HG02852 (cell line): ENCODE results near the gene MAGI3.

ENCODE experiments used
- ATAC-seq: cut with Tn5 transposase; IDR thresholded peaks from one replicate; pipeline ENCODE4 v1.9.1; 2021; ENCODE audit warnings: mild to moderate bottlenecking, moderate library complexity; ENCODE audit not compliant: unreplicated experiment

MAGI3 gene

GRCh38 chr1:113641396-113641795 lies 251.1 kb downstream of the MAGI3 start:
- no peak for ATAC-seq

GRCh38 chr1:113647164-113647563 lies 256.8 kb downstream of the MAGI3 start:
- no peak for ATAC-seq

- ATAC-seq: no peak
Measured at GRCh38 chr1:113648478-113648877, 258.2 kb downstream of the MAGI3 start.

- ATAC-seq: no peak
Measured at GRCh38 chr1:113652771-113653170, 262.5 kb downstream of the MAGI3 start.

- ATAC-seq: no peak
Measured at GRCh38 chr1:113653741-113654140, 263.4 kb downstream of the MAGI3 start.

GRCh38 chr1:113654883-113655282 lies 264.6 kb downstream of the MAGI3 start:
- ATAC-seq: no peak

- no peak for ATAC-seq
Measured at GRCh38 chr1:113657126-113657525, 266.8 kb downstream of the MAGI3 start.

- no peak for ATAC-seq
Measured at GRCh38 chr1:113657556-113658063, 267.3 kb downstream of the MAGI3 start.

- no peak for ATAC-seq
Measured at GRCh38 chr1:113659035-113659434, 268.7 kb downstream of the MAGI3 start.

- ATAC-seq: no peak
Measured at GRCh38 chr1:113659556-113659955, 269.2 kb downstream of the MAGI3 start.

- ATAC-seq: no peak
Measured at GRCh38 chr1:113660088-113660487, 269.8 kb downstream of the MAGI3 start.

- ATAC-seq: no peak
Measured at GRCh38 chr1:113662101-113662500, 271.8 kb downstream of the MAGI3 start.

- ATAC-seq: no peak
Measured at GRCh38 chr1:113663165-113663951, 273.0 kb downstream of the MAGI3 start.

- no peak for ATAC-seq
Measured at GRCh38 chr1:113665071-113665470, 274.8 kb downstream of the MAGI3 start.

- ATAC-seq: no peak
Measured at GRCh38 chr1:113666126-113666525, 275.8 kb downstream of the MAGI3 start.

GRCh38 chr1:113669988-113670387 lies 279.7 kb downstream of the MAGI3 start:
- no peak for ATAC-seq

GRCh38 chr1:113670650-113671049 lies 280.3 kb downstream of the MAGI3 start:
- no peak for ATAC-seq

- ATAC-seq: no peak
Measured at GRCh38 chr1:113672491-113672890, 282.2 kb downstream of the MAGI3 start.

- no peak for ATAC-seq
Measured at GRCh38 chr1:113674591-113674990, 284.3 kb downstream of the MAGI3 start.

GRCh38 chr1:113675302-113675701 lies 285.0 kb downstream of the MAGI3 start:
- no peak for ATAC-seq

GRCh38 chr1:113676524-113676923 lies 286.2 kb downstream of the MAGI3 start:
- no peak for ATAC-seq

- ATAC-seq: no peak
Measured at GRCh38 chr1:113677250-113678158, 287.2 kb downstream of the MAGI3 start.
